ENCODE results near the gene CBFA2T2.

- TF ChIP-seq CTCF (IDR thresholded peaks at IDR 0.05) (no peak), POLR2A (IDR thresholded peaks at IDR 0.05) (no peak), EP300 (IDR thresholded peaks at IDR 0.05) (no peak)
Observed at GRCh38 chr20:33657704-33658095, 167.8 kb downstream of the CBFA2T2 start.

Measured in tibial nerve (tissue), 4 donors.